OCI-LY7 (cell line): ENCODE measurements around the gene RALGAPA2. TPM values are rescaled to one million over a fixed set of nuclear protein-coding genes. Genes with fewer than 3 reads are reported as not detected.

ENCODE experiments used
- BruUV-seq: library from RNA; stranded (reverse); fragments of 400-500 nt; replicated peaks from 2 replicates; lab custom pipeline; 2021; lab: Mats Ljungman, UMichigan
- CTCF ChIA-PET: fragments of 300-600 bp; sonication (Branson Sonifier 250); formaldehyde crosslinking; loops from one replicate; lab custom pipeline; 2022; ENCODE audit warnings: antibody characterized with exemption; ENCODE audit not compliant: unreplicated experiment; lab: Charles Lee
- POLR2A ChIA-PET: fragments of 300-600 bp; sonication (Branson Sonifier 250); formaldehyde crosslinking; loops from one replicate; lab custom pipeline; 2022; ENCODE audit warnings: antibody characterized with exemption; lab: Charles Lee
- DNase-seq: peaks from one replicate; pipeline ENCODE4 v3.0.0-alpha.2; 2015; ENCODE audit warnings: low spot score
- H2AFZ ChIP-seq: fragments of 200-600 bp; sonication (generic), shearing (Covaris generic); 2 replicates; pipeline ENCODE4 v1.6.1; 2014; ENCODE audit warnings: mild to moderate bottlenecking, antibody characterized with exemption, low read length, moderate library complexity
- H3K27ac ChIP-seq: fragments of 200-600 bp; sonication (generic); 2 replicates; pipeline ENCODE4 v1.5.1; 2014; ENCODE audit warnings: mixed run types, low read depth, mild to moderate bottlenecking, moderate library complexity, low read length, inconsistent platforms; ENCODE audit not compliant: poor library complexity, severe bottlenecking
- H3K36me3 ChIP-seq: fragments of 200-600 bp; sonication (generic); 2 replicates; pipeline ENCODE4 v1.6.1; 2014; ENCODE audit warnings: mild to moderate bottlenecking, antibody characterized with exemption, low read length, moderate library complexity, mixed read lengths; ENCODE audit not compliant: insufficient read depth
- H3K4me1 ChIP-seq: fragments of 200-600 bp; sonication (generic); 2 replicates; pipeline ENCODE4 v1.5.1; 2014; ENCODE audit warnings: mild to moderate bottlenecking, low read length; ENCODE audit not compliant: insufficient read depth, poor library complexity, severe bottlenecking
- H3K4me2 ChIP-seq: fragments of 200-600 bp; sonication (generic); 2 replicates; pipeline ENCODE4 v1.6.1; 2014; ENCODE audit warnings: mild to moderate bottlenecking, low read length
- H3K4me3 ChIP-seq: fragments of 200-600 bp; sonication (generic); 2 replicates; pipeline ENCODE4 v1.5.1; 2014; ENCODE audit warnings: mild to moderate bottlenecking, low read depth, low read length; ENCODE audit not compliant: poor library complexity, severe bottlenecking
- H3K79me2 ChIP-seq: fragments of 200-600 bp; sonication (generic); 2 replicates; pipeline ENCODE4 v1.6.1; 2016; ENCODE audit warnings: low read depth, mild to moderate bottlenecking, low read length, moderate library complexity, mixed read lengths; ENCODE audit not compliant: insufficient read depth
- H3K9me2 ChIP-seq: fragments of 200-600 bp; sonication (generic); 2 replicates; pipeline ENCODE4 v1.6.1; 2016; ENCODE audit warnings: mild to moderate bottlenecking, low read length, mixed read lengths; ENCODE audit not compliant: insufficient read depth
- H3K9me3 ChIP-seq: fragments of 200-600 bp; sonication (generic); 2 replicates; pipeline ENCODE4 v1.6.1; 2014; ENCODE audit warnings: mild to moderate bottlenecking, mixed run types, low read length, mixed read lengths
- H4K20me1 ChIP-seq: fragments of 200-600 bp; sonication (generic); 2 replicates; pipeline ENCODE4 v1.6.1; 2014; ENCODE audit warnings: mild to moderate bottlenecking, antibody characterized with exemption, low read length, moderate library complexity, mixed read lengths; ENCODE audit not compliant: insufficient read depth
- CTCF ChIP-seq: fragments of 200-600 bp; sonication (generic); conservative IDR thresholded peaks from 2 replicates; pipeline ENCODE4 v1.5.1; 2014; ENCODE audit warnings: mild to moderate bottlenecking, antibody characterized with exemption, low read length, moderate library complexity, mixed read lengths
- EZH2phosphoT487 ChIP-seq: fragments of 200-600 bp; sonication (generic); IDR thresholded peaks from 2 replicates; pipeline ENCODE4 v1.6.1; 2018; ENCODE audit warnings: low read depth, borderline replicate concordance, mild to moderate bottlenecking, mixed run types, antibody characterized with exemption, low read length, moderate library complexity, mixed read lengths
- intact Hi-C: fragments of 100-400 bp; cut with micrococcal nuclease; formaldehyde crosslinking; loops from one replicate; pipeline ENCODE4 v1.10.0; 2022; ENCODE audit not compliant: unreplicated experiment
- total RNA-seq, 2 experiments: library from RNA; depleted of rRNA in 1 of 2; stranded (reverse); fragments of >200 nt in 1 of 2; shearing (Covaris generic) in 1 of 2; gene quantifications; 2 replicates each; pipeline ENCODE4 v1.2.3, GENCODE V29; 2014 to 2022

Gene RALGAPA2
- total RNA-seq, 2 experiments from 2014 or later, result 9.1 to 17.8 TPM

GRCh38 chr20:20439602-20440190 lies 272.7 kb downstream of the RALGAPA2 start:
- intact Hi-C loops, result no loop called here

GRCh38 chr20:20437314-20437713 lies 275.1 kb downstream of the RALGAPA2 start:
- H3K4me2 ChIP-seq, result no peak overlapping the region
- H3K9me2 ChIP-seq, result no peaks in the 10 kb centered on the region
- H3K9me3 ChIP-seq, result no peaks in the 10 kb centered on the region
- DNase-seq, result no peak
- no peaks in the 10 kb centered on the region for H3K36me3 ChIP-seq
- no TSS peak for BruUV-seq
- H2AFZ ChIP-seq, result no peak overlapping the region
- no peak overlapping the region for H3K4me3 ChIP-seq
- H3K79me2 ChIP-seq, result no peaks in the 10 kb centered on the region
- ChIA-PET CTCF (no interaction called here), POLR2A (no interaction called here)
- H4K20me1 ChIP-seq, result no peaks in the 10 kb centered on the region
- no peak overlapping the region for H3K27ac ChIP-seq
- no peaks in the 10 kb centered on the region for H3K4me1 ChIP-seq
- TF ChIP-seq EZH2phosphoT487, result no peak
- TF ChIP-seq CTCF, result no peak
- intact Hi-C loops, result no loop called here

More at GRCh38 chr20:20439602-20440190, 272.7 kb downstream of the RALGAPA2 start:
- Histone ChIP-seq H2AFZ (no peak overlapping the region), H3K9me2 (no peaks in the 10 kb centered on the region), H3K27ac (no peak overlapping the region), H4K20me1 (no peaks in the 10 kb centered on the region), H3K4me2 (no peak overlapping the region), H3K4me3 (no peak overlapping the region), H3K9me3 (no peaks in the 10 kb centered on the region), H3K79me2 (no peaks in the 10 kb centered on the region), H3K4me1 (no peaks in the 10 kb centered on the region), H3K36me3 (no peaks in the 10 kb centered on the region)
- ChIA-PET POLR2A (no interaction called here), CTCF (no interaction called here)
- DNase-seq, result no peak
- TF ChIP-seq EZH2phosphoT487, result no peak
- no peak for TF ChIP-seq CTCF
- BruUV-seq, result no TSS peak

GRCh38 chr20:20436689-20437088 lies 275.8 kb downstream of the RALGAPA2 start:
- ChIA-PET POLR2A (no interaction called here), CTCF (no interaction called here)
- no peak overlapping the region for H3K27ac ChIP-seq
- no peak overlapping the region for H3K4me2 ChIP-seq
- no peaks in the 10 kb centered on the region for H3K79me2 ChIP-seq
- BruUV-seq, result no TSS peak
- no peak overlapping the region for H2AFZ ChIP-seq
- no peak overlapping the region for H3K4me3 ChIP-seq
- no peaks in the 10 kb centered on the region for H3K9me3 ChIP-seq
- H3K36me3 ChIP-seq, result no peaks in the 10 kb centered on the region
- intact Hi-C loops, result no loop called here
- DNase-seq, result no peak
- no peak for TF ChIP-seq CTCF
- no peak for TF ChIP-seq EZH2phosphoT487
- H3K9me2 ChIP-seq, result no peaks in the 10 kb centered on the region
- no peaks in the 10 kb centered on the region for H4K20me1 ChIP-seq
- H3K4me1 ChIP-seq, result no peaks in the 10 kb centered on the region
